Effector memory CD4-positive, alpha-beta T cell (primary cell): Measurements from ENCODE around the gene LYRM1.

Experiments
- DNase-seq, 3 donors: peaks; one replicate each; pipeline ENCODE4 v3.0.0-alpha.2; 2020
- H3K27ac ChIP-seq: 2 replicates; pipeline ENCODE4 v1.7.0; 2013; ENCODE audit warnings: mild to moderate bottlenecking, low read length, moderate library complexity; ENCODE audit not compliant: insufficient read depth, poor library complexity, severe bottlenecking
- H3K27me3 ChIP-seq: replicated peaks from 2 replicates; pipeline ENCODE4 v1.7.0; 2013; ENCODE audit warnings: mild to moderate bottlenecking, low read length; ENCODE audit not compliant: insufficient read depth, control insufficient read depth, poor library complexity, severe bottlenecking
- H3K36me3 ChIP-seq: 2 replicates; pipeline ENCODE4 v1.7.0; 2013; ENCODE audit warnings: mild to moderate bottlenecking, low read length, moderate library complexity; ENCODE audit not compliant: control insufficient read depth, insufficient read depth
- H3K4me1 ChIP-seq: 2 replicates; pipeline ENCODE4 v1.7.0; 2013; ENCODE audit warnings: low read length, mild to moderate bottlenecking; ENCODE audit not compliant: control insufficient read depth, insufficient read depth, poor library complexity, severe bottlenecking
- H3K4me3 ChIP-seq: 2 replicates; pipeline ENCODE4 v1.7.0; 2013; ENCODE audit warnings: low read length, low read depth, mild to moderate bottlenecking; ENCODE audit not compliant: insufficient read depth, poor library complexity, severe bottlenecking
- H3K9me3 ChIP-seq: 2 replicates; pipeline ENCODE4 v1.7.0; 2013; ENCODE audit warnings: mild to moderate bottlenecking, low read length, moderate library complexity; ENCODE audit not compliant: control insufficient read depth

LYRM1 gene

DNA sequence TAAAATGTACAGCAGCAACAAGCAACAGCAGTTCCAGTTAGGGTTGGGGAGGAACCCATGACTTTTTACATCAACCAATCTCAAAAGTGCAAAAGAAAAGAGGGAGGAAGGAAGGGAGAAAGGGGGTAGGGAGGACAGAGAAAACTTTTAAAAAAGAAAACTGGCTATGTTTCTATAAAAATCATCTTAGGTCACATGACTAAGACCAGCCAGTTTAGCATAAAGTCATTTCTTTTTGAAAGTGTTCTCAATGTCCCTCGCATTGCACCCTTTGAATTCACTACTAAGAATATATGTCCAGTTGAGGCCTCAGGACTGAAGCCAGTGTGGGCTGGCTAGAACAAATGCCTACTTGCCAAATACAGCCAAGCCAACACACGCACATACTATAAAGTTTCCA, 29.3 kb upstream of the LYRM1 start:
- DNase-seq = no peak
- Histone ChIP-seq H3K4me1 (peaks cover 10% of the 10 kb centered on the region), H3K9me3 (no peaks in the 10 kb centered on the region), H3K36me3 (no peaks in the 10 kb centered on the region), H3K4me3 (no peak overlapping the region), H3K27me3 (no peaks in the 10 kb centered on the region), H3K27ac (no peak overlapping the region)

DNA sequence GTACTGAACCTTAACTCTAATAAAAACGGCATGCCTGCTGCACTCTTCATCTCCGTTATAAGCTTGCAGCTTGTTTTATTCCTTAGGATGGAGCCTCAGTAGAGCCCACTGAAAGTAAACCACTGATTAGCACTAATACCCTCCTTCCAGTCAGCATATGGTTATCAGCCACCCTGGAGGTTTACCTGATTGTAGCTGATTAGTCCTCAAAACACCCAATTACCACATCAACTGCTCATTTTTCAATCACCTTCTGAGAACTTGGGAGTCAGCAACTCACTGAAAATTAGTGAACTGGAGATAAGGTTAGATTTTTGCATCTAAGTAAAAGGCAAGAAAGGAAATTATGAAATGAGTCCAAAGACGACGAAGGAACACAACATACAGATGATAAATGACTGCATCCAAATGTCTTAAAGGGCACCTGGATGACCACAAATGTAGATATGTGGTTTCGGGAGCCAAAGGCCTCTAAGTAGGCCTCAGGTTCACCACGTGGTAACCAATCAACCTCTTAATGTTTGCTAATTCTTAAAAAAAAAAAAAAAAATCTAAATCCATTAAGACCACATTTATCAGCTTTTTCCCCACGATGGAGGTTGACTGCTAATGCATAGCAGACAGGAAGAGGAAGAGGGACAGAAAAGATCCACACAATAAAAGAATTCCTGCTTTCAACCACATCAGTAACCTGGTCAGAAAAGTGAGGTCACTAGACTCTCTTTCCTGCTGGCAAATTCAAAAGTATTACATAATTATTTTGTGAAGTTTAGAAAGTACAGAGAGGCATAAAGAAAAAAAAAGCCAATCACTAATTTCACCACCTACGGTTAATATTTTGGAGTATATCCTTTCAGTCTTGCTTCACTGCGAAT, 28.4 kb upstream of the LYRM1 start:
- Histone ChIP-seq H3K27ac (no peak overlapping the region), H3K9me3 (no peaks in the 10 kb centered on the region), H3K4me3 (no peak overlapping the region), H3K36me3 (no peaks in the 10 kb centered on the region), H3K27me3 (no peaks in the 10 kb centered on the region), H3K4me1 (peaks cover 10% of the 10 kb centered on the region)
- DNase-seq = no peak

DNA sequence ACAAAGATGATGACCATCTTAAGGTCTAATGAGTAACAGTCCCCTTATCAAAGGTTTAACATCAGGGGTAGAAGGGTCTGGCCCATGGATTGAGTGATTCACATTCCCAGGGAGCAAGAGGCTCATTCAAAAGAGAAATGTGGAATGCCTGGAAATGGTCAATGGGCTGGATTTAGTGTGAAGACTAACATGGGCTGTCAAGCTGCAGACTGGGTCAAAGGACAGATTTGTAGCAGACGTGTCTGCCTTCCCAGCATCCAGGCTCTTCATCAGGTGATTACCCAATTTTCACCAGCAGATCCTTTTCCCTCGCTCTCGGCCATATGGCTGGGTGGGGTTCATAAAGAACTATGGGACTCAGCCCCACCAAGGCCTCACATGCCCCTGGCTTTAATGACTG, 27.2 kb upstream of the LYRM1 start:
- H3K27ac ChIP-seq = peak overlapping the region; percentile 48

DNA sequence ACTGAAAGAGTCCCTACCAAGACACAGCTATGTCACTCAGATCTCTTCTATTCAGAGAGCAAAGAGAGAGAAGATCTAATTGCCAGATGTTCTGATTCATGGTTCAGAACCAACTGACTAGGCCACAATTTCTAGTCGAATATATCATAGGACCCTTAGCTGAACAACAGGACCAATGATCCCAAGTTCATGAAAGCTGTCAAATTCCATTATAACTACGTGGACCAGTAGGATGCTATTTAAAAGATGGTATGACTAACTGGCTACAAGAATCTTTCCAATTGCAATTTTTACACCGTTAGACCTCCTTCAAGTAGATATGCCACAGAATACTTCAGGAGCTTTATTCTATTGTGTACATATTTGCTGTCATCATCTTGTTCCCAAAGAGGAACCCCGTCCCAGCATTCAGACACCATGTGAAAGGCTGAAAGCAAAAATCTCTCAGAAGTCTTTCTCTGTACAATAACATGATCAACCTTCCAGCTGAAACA, 26.4 kb upstream of the LYRM1 start:
- Histone ChIP-seq H3K36me3 (no peaks in the 10 kb centered on the region), H3K4me1 (peaks cover 10% of the 10 kb centered on the region), H3K27me3 (no peaks in the 10 kb centered on the region), H3K4me3 (peak overlapping the region; percentile 3), H3K9me3 (no peaks in the 10 kb centered on the region), H3K27ac (peak overlapping the region; percentile 48)
- no peak for DNase-seq

More for the DNA sequence above, 27.2 kb upstream of the LYRM1 start:
- no peaks in the 10 kb centered on the region for H3K9me3 ChIP-seq
- H3K4me1 ChIP-seq = peaks cover 10% of the 10 kb centered on the region
- no peaks in the 10 kb centered on the region for H3K27me3 ChIP-seq
- no peak for DNase-seq
- no peaks in the 10 kb centered on the region for H3K36me3 ChIP-seq
- H3K4me3 ChIP-seq = no peak overlapping the region

DNA sequence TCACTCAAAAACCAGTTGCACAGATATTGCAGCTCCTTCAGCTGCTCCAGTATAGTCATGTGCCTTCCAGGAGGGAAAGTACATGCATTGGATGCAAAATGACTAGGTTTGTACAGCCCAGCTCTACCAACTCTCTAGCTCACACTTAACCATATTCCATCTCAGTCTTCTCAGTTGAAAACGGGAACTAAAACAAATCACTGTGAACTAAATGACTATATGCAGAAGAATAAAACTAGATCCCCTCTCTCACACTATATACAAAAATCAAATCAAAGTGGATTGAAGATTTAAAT, 25.3 kb upstream of the LYRM1 start:
- no peaks in the 10 kb centered on the region for H3K36me3 ChIP-seq
- no peaks in the 10 kb centered on the region for H3K27me3 ChIP-seq
- peaks cover 10% of the 10 kb centered on the region for H3K4me1 ChIP-seq
- H3K4me3 ChIP-seq = no peak overlapping the region
- DNase-seq = no peak
- no peak overlapping the region for H3K27ac ChIP-seq
- no peaks in the 10 kb centered on the region for H3K9me3 ChIP-seq

DNA sequence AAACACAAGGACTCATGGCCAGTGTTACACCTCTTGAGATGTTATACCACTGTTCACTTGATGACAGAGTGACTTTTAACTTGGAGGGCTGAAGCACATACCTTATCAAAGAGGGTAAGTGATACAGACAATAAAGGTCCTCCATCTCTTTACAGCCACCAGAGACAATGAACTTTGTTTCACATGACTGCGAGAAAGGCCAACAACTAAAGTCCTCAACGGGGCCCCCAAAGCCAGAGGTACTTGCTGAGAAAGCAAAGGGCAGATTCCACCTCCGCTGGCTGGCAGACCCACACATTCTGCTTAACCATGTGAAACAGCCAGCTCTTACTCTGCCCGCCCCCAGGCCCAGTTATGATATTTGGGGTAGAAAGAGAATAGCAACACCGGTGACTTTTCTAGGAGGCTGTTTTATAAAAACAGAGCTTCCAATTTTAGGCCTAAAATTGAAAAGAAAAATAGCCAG, 21.9 kb upstream of the LYRM1 start:
- H3K27me3 ChIP-seq = no peaks in the 10 kb centered on the region
- H3K9me3 ChIP-seq = no peaks in the 10 kb centered on the region
- no peak overlapping the region for H3K4me3 ChIP-seq
- peaks cover 6% of the 10 kb centered on the region for H3K4me1 ChIP-seq
- DNase-seq = no peak
- H3K36me3 ChIP-seq = no peaks in the 10 kb centered on the region
- H3K27ac ChIP-seq = no peak overlapping the region

DNA sequence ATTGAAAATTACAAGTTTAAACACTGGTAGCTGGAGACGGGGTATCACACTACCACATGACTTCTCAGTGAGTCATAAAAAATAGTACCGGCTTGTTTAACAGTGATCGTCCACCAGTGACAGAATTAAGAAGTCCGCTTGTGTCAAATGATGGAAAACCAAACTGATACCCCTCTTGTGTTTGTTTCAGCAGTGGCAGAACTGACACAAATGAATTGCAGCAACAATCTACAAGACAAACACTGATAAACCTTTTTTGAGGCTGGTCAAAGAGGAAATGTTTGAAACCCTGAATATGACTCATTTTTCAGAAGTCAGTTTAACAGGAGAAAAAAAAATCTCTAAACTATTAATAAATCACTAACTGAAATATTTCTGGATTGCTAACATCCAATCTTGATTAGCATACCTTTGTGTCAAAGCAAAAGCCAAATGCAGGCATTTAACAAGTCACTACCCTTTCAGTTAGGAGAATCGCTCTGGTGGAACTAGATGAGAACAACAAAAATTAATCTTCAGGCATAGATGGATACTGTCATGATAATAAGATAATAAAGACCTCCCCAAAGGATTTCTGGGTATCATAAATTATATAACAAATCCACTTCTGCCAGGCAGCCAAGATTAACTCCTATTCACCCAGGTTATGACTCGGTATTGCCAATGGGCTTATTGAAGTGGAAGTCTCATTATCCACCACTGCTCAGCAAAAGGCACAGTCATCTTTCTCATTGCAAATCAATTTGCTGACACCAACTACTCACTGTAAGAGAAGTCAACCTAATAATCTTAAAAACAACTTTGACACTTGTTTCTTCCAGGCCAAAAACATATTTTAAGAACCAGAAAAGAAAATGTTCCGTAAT, 21.2 kb upstream of the LYRM1 start:
- Histone ChIP-seq H3K4me3 (no peak overlapping the region), H3K4me1 (no peaks in the 10 kb centered on the region), H3K27ac (no peak overlapping the region), H3K27me3 (no peaks in the 10 kb centered on the region), H3K36me3 (no peaks in the 10 kb centered on the region), H3K9me3 (no peaks in the 10 kb centered on the region)
- no peak for DNase-seq

DNA sequence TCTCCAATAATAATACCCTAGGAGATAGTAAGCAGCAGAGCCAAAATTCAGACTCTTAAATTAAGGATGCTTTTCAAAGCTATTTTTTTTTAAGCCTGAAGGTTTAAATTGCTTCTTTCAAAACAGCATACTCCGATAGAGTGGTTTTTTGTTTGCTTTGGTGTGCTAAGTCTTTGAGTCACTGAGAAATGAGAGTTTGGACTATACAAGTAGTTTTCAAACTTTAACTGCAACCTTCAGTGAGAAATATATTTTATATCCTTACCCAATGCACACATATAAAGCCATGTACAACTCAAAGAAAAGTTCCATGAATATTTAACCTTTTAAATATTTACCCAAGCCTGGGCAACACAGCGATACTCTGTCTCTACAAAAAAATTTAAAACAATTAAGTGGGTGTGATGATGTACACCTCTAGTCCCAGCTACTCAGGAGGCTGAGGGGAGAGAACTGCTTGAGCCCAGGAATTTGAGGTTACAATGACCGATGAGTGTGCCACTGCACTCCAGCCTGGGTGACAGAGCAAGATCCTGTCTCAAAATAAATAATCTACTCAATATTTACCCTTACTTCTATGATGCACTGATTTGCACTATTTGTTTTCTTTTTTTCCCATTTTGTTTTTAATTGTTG, 19.6 kb upstream of the LYRM1 start:
- no peaks in the 10 kb centered on the region for H3K9me3 ChIP-seq
- H3K27me3 ChIP-seq = no peaks in the 10 kb centered on the region
- no peaks in the 10 kb centered on the region for H3K4me1 ChIP-seq
- no peak overlapping the region for H3K27ac ChIP-seq
- H3K4me3 ChIP-seq = no peak overlapping the region
- DNase-seq = no peak
- no peaks in the 10 kb centered on the region for H3K36me3 ChIP-seq

DNA sequence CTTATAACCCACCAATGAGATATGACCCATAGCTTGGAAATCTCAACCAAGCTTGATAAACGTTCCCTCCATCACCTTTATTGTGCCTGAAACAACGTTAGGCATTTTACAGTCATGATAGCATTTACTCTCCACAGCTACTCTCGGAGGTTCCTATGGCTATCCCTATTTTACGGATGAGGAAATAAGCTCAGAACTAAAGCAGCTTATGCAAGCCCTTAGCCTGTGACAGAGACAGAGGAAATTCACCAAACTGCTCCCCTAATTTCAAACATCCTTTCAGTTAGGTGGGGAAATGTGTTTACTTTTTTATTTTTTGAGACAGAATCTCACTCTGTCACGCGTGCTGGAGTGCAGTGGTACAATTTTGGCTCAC, 19.1 kb upstream of the LYRM1 start:
- DNase-seq = no peak
- Histone ChIP-seq H3K4me1 (no peaks in the 10 kb centered on the region), H3K27me3 (no peaks in the 10 kb centered on the region), H3K4me3 (no peak overlapping the region), H3K9me3 (no peaks in the 10 kb centered on the region), H3K27ac (no peak overlapping the region), H3K36me3 (no peaks in the 10 kb centered on the region)
